ENCODE data around the gene TTLL11. TPM values are rescaled to one million over a fixed set of nuclear protein-coding genes. Genes with fewer than 3 reads are reported as not detected.

Gene TTLL11
- total RNA-seq, 2 experiments from 2014 or later = 3.3 to 6.9 TPM

DNA sequence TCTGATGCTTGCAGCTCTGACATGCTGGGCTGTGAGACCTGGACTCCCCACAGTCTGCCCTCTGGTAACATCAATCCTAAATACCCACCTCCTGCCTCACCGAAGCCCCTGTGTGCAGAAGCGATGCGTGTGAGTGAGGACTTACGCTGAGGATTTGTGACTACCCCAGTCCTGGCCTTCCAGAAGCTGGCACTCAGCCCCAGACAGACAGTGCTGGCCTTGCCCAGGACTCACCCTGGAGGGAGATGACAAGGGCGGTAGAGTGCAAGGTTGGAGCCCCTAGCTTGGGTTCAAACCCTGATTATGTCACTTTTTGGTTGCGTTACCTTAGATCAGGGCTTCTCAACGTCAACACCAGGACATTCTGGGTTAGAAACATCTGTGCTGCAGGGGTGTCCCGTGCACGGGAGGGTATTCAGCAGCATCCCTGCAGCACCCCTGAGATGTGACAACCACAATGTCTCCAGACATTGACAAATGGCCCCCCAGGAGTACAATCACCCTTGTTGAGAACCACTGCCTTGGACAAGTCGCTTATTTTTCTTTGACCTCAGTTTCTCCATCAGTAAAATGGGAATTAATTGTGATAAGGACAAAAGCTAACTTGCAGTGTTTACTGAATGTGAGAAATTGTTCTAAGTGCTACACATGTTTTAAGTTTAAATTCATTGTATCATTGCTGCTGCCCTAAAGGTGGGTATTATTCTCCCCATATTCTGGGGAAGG, 23.5 kb upstream of the TTLL11 start:
- Histone ChIP-seq H3K79me2 (ENCODE audit: insufficient read depth, low read depth, low read length) (no peaks in the 10 kb centered on the region), H3K9me3 (ENCODE audit: low read length) (no peaks in the 10 kb centered on the region), H2AFZ (ENCODE audit: low read length) (no peak overlapping the region), H3K4me2 (ENCODE audit: low read length) (no peak overlapping the region), H3K27ac (ENCODE audit: low read depth, low read length, poor library complexity, severe bottlenecking) (no peak overlapping the region), H4K20me1 (ENCODE audit: insufficient read depth, low read length) (no peaks in the 10 kb centered on the region), H3K9me2 (ENCODE audit: insufficient read depth, low read length) (no peaks in the 10 kb centered on the region), H3K36me3 (ENCODE audit: insufficient read depth, low read length) (no peaks in the 10 kb centered on the region), H3K4me3 (ENCODE audit: low read depth, low read length, poor library complexity, severe bottlenecking) (no peak overlapping the region), H3K4me1 (ENCODE audit: insufficient read depth, low read length, poor library complexity, severe bottlenecking) (no peaks in the 10 kb centered on the region)
- no peak for DNase-seq (ENCODE audit: low spot score)
- POLR2A ChIA-PET = interaction anchor here (0.6 to 1.1 kb wide), 3 partner anchors 13 to 64 kb away, joined by 3 read pairs; no protein-coding TSS in a partner anchor
- no TSS peak for BruUV-seq (replicated peaks)
- TF ChIP-seq, protein P1, sequence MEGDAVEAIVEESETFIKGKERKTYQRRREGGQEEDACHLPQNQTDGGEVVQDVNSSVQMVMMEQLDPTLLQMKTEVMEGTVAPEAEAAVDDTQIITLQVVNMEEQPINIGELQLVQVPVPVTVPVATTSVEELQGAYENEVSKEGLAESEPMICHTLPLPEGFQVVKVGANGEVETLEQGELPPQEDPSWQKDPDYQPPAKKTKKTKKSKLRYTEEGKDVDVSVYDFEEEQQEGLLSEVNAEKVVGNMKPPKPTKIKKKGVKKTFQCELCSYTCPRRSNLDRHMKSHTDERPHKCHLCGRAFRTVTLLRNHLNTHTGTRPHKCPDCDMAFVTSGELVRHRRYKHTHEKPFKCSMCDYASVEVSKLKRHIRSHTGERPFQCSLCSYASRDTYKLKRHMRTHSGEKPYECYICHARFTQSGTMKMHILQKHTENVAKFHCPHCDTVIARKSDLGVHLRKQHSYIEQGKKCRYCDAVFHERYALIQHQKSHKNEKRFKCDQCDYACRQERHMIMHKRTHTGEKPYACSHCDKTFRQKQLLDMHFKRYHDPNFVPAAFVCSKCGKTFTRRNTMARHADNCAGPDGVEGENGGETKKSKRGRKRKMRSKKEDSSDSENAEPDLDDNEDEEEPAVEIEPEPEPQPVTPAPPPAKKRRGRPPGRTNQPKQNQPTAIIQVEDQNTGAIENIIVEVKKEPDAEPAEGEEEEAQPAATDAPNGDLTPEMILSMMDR (conservative IDR thresholded peaks at IDR 0.05; ENCODE audit: low read length) = no peak
- no peak for TF ChIP-seq EZH2phosphoT487 (IDR thresholded peaks at IDR 0.05; ENCODE audit: borderline replicate concordance, low read depth, low read length)
- CTCF ChIA-PET (ENCODE audit: unreplicated experiment) = interaction anchor here (0.6 kb wide), 1 partner anchor 132 kb away, joined by 3 read pairs; no protein-coding TSS in a partner anchor
- intact Hi-C loops (cut with micrococcal nuclease; ENCODE audit: unreplicated experiment) = no loop called here

DNA sequence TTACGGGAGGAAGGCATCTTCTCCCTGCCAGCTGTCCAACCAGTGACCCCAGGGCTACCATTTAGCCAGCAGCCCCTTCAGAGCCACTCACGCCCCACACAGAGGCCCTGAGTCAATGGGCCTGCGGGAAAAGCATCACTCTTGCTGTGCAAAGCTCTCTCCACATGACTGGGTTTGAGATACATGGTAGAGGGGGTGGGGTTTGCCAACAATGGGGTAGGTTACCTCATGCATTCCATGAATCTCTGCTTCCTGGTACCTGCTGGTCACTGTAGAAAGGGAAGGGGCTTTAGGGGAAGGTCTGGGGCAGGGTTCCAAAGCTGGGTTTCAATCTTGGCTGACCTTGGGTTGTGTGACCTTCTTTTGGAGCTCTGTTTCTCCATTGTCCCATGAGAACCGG, 22.9 kb upstream of the TTLL11 start:
- CTCF ChIA-PET (ENCODE audit: unreplicated experiment) = no interaction called here
- no peaks in the 10 kb centered on the region for H3K9me2 ChIP-seq (ENCODE audit: insufficient read depth, low read length)

More for the DNA sequence above, 22.9 kb upstream of the TTLL11 start:
- Histone ChIP-seq H4K20me1 (ENCODE audit: insufficient read depth, low read length) (no peaks in the 10 kb centered on the region), H3K9me3 (ENCODE audit: low read length) (no peaks in the 10 kb centered on the region), H3K27ac (ENCODE audit: low read depth, low read length, poor library complexity, severe bottlenecking) (no peak overlapping the region), H2AFZ (ENCODE audit: low read length) (no peak overlapping the region), H3K79me2 (ENCODE audit: insufficient read depth, low read depth, low read length) (no peaks in the 10 kb centered on the region), H3K36me3 (ENCODE audit: insufficient read depth, low read length) (no peaks in the 10 kb centered on the region), H3K4me1 (ENCODE audit: insufficient read depth, low read length, poor library complexity, severe bottlenecking) (no peaks in the 10 kb centered on the region), H3K4me2 (ENCODE audit: low read length) (no peak overlapping the region), H3K4me3 (ENCODE audit: low read depth, low read length, poor library complexity, severe bottlenecking) (no peak overlapping the region)
- DNase-seq (ENCODE audit: low spot score) = no peak
- intact Hi-C loops (cut with micrococcal nuclease; ENCODE audit: unreplicated experiment) = no loop called here
- BruUV-seq (replicated peaks) = no TSS peak
- POLR2A ChIA-PET = interaction anchor here (0.6 to 1.1 kb wide), 3 partner anchors 12 to 64 kb away, joined by 3 read pairs; no protein-coding TSS in a partner anchor
- TF ChIP-seq, protein P1 (conservative IDR thresholded peaks at IDR 0.05; ENCODE audit: low read length) = no peak
- no peak for TF ChIP-seq EZH2phosphoT487 (IDR thresholded peaks at IDR 0.05; ENCODE audit: borderline replicate concordance, low read depth, low read length)
